GM21390 (cell line): ENCODE results near the gene DNAAF8.
"Not testable (repeated sequence)": the region's sequence is repeated elsewhere in the genome, so short reads cannot be mapped to it uniquely, and the experiment has no call there.

Experiments used
- ATAC-seq: cut with Tn5 transposase; IDR thresholded peaks from one replicate; pipeline ENCODE4 v1.9.1; 2021; ENCODE audit not compliant: unreplicated experiment

The DNAAF8 gene

GRCh38 chr16:4776141-4776705 is 41.9 kb downstream of the DNAAF8 start:
- no peak for ATAC-seq

GRCh38 chr16:4777339-4778049 is 43.2 kb downstream of the DNAAF8 start:
- no peak for ATAC-seq

GRCh38 chr16:4778050-4778392 is 43.7 kb downstream of the DNAAF8 start:
- ATAC-seq: no peak

- no peak for ATAC-seq
Observed at GRCh38 chr16:4780235-4780634, 45.9 kb downstream of the DNAAF8 start.

GRCh38 chr16:4783251-4783950 is 49.1 kb downstream of the DNAAF8 start:
- ATAC-seq: no peak

- no peak for ATAC-seq
Observed at GRCh38 chr16:4783951-4784336, 49.6 kb downstream of the DNAAF8 start.

- not testable (repeated sequence) for ATAC-seq
Observed at GRCh38 chr16:4784444-4784987, 50.2 kb downstream of the DNAAF8 start.

- no peak for ATAC-seq
Observed at GRCh38 chr16:4785758-4786433, 51.6 kb downstream of the DNAAF8 start.

GRCh38 chr16:4787068-4787467 is 52.7 kb downstream of the DNAAF8 start:
- ATAC-seq: no peak

- ATAC-seq: no peak
Observed at GRCh38 chr16:4787627-4788482, 53.5 kb downstream of the DNAAF8 start, which contains the start of gene SEPTIN12. Gene SEPTIN12, minus strand, starts transcription at chr16:4788345. Its CDS starts 700 bp downstream, at chr16:4787645.

GRCh38 chr16:4788489-4788889 is 54.2 kb downstream of the DNAAF8 start:
- ATAC-seq: no peak

- ATAC-seq: no peak
Observed at GRCh38 chr16:4788910-4789309, 54.6 kb downstream of the DNAAF8 start.

- no peak for ATAC-seq
Observed at GRCh38 chr16:4790261-4790660, 55.9 kb downstream of the DNAAF8 start.

- ATAC-seq: no peak
Observed at GRCh38 chr16:4790871-4791270, 56.5 kb downstream of the DNAAF8 start.

- no peak for ATAC-seq
Observed at GRCh38 chr16:4792951-4793513, 58.7 kb downstream of the DNAAF8 start.

GRCh38 chr16:4795181-4795827 is 61.0 kb downstream of the DNAAF8 start, which contains the start of gene SMIM22:
Gene SMIM22, plus strand, starts transcription at chr16:4795369. Its CDS starts 366 bp downstream, at chr16:4795735.
- ATAC-seq: no peak

- no peak for ATAC-seq
Observed at GRCh38 chr16:4795828-4796572, 61.7 kb downstream of the DNAAF8 start.

- ATAC-seq: no peak
Observed at GRCh38 chr16:4796982-4797804, 62.9 kb downstream of the DNAAF8 start.
